BE2C (cell line): Measurements from ENCODE around the gene RALBP1.

ENCODE experiments used
- DNase-seq: peaks from one replicate; pipeline ENCODE4 v3.0.0-alpha.2; 2020
- H3K27me3 ChIP-seq: fragments of 250-450 bp; sonication (Bioruptor Pico); 2 replicates; pipeline ENCODE4 v1.5.1; 2020; ENCODE audit warnings: mild to moderate bottlenecking
- H3K36me3 ChIP-seq: fragments of 250-450 bp; sonication (Bioruptor Pico); 2 replicates; pipeline ENCODE4 v1.5.1; 2020; ENCODE audit warnings: mild to moderate bottlenecking
- H3K4me1 ChIP-seq: fragments of 250-450 bp; sonication (Bioruptor Pico); 2 replicates; pipeline ENCODE4 v1.5.1; 2020
- H3K4me3 ChIP-seq: 2 replicates; pipeline ENCODE4 v1.5.1; 2011; ENCODE audit warnings: low read depth, low read length
- H3K9me3 ChIP-seq: fragments of 250-450 bp; sonication (Bioruptor Pico); 2 replicates; pipeline ENCODE4 v1.5.1; 2020
- CTCF ChIP-seq: IDR thresholded peaks from 2 replicates; pipeline ENCODE4 v1.5.1; 2012; ENCODE audit warnings: mild to moderate bottlenecking, low read depth, low read length

The RALBP1 gene

GRCh38 chr18:9545029-9545428 is 69.7 kb downstream of the RALBP1 start:
- Histone ChIP-seq H3K9me3 (no peaks in the 10 kb centered on the region), H3K27me3 (no peaks in the 10 kb centered on the region), H3K4me3 (no peak overlapping the region), H3K36me3 (no peaks in the 10 kb centered on the region; the same call in 1 of the 2 replicates), H3K4me1 (no peaks in the 10 kb centered on the region)
- TF ChIP-seq CTCF = no peak
- DNase-seq = no peak

GRCh38 chr18:9546468-9546867 is 71.2 kb downstream of the RALBP1 start:
- DNase-seq = no peak
- Histone ChIP-seq H3K27me3 (no peaks in the 10 kb centered on the region), H3K9me3 (no peaks in the 10 kb centered on the region), H3K36me3 (no peaks in the 10 kb centered on the region; the same call in none of the 2 replicates), H3K4me1 (no peaks in the 10 kb centered on the region), H3K4me3 (no peak overlapping the region)
- no peak for TF ChIP-seq CTCF

GRCh38 chr18:9547782-9548181 is 72.5 kb downstream of the RALBP1 start:
- no peak for DNase-seq
- H3K4me3 ChIP-seq = no peak overlapping the region
- no peaks in the 10 kb centered on the region; the same call in none of the 2 replicates for H3K36me3 ChIP-seq
- H3K9me3 ChIP-seq = no peaks in the 10 kb centered on the region
- H3K27me3 ChIP-seq = no peaks in the 10 kb centered on the region
- TF ChIP-seq CTCF = no peak
- H3K4me1 ChIP-seq = no peaks in the 10 kb centered on the region

GRCh38 chr18:9549405-9549804 is 74.1 kb downstream of the RALBP1 start:
- no peaks in the 10 kb centered on the region for H3K9me3 ChIP-seq
- no peak for DNase-seq
- no peaks in the 10 kb centered on the region for H3K4me1 ChIP-seq
- no peak for TF ChIP-seq CTCF
- no peaks in the 10 kb centered on the region; the same call in none of the 2 replicates for H3K36me3 ChIP-seq
- no peaks in the 10 kb centered on the region for H3K27me3 ChIP-seq
- no peak overlapping the region for H3K4me3 ChIP-seq

- no peak overlapping the region for H3K4me3 ChIP-seq
- TF ChIP-seq CTCF = no peak
- no peaks in the 10 kb centered on the region for H3K4me1 ChIP-seq
- no peaks in the 10 kb centered on the region for H3K27me3 ChIP-seq
- DNase-seq = no peak
- H3K9me3 ChIP-seq = no peaks in the 10 kb centered on the region
- no peaks in the 10 kb centered on the region; the same call in none of the 2 replicates for H3K36me3 ChIP-seq
These were observed 75.1 kb downstream of the RALBP1 start for GRCh38 chr18:9550429-9550828.

GRCh38 chr18:9552191-9552590 is 76.9 kb downstream of the RALBP1 start:
- Histone ChIP-seq H3K9me3 (no peaks in the 10 kb centered on the region), H3K4me1 (no peaks in the 10 kb centered on the region), H3K27me3 (no peaks in the 10 kb centered on the region), H3K4me3 (no peak overlapping the region), H3K36me3 (no peaks in the 10 kb centered on the region; the same call in none of the 2 replicates)
- DNase-seq = no peak
- no peak for TF ChIP-seq CTCF
